Measurements from ENCODE around the gene RNF167. TPM values are rescaled to one million over a fixed set of nuclear protein-coding genes. Genes with fewer than 3 reads are reported as not detected.

The RNF167 gene
- total and polyA plus RNA-seq, 2 of the 4 experiments (the other 2 are of a cell fraction) = 13.1 to 79.5 TPM

DNA sequence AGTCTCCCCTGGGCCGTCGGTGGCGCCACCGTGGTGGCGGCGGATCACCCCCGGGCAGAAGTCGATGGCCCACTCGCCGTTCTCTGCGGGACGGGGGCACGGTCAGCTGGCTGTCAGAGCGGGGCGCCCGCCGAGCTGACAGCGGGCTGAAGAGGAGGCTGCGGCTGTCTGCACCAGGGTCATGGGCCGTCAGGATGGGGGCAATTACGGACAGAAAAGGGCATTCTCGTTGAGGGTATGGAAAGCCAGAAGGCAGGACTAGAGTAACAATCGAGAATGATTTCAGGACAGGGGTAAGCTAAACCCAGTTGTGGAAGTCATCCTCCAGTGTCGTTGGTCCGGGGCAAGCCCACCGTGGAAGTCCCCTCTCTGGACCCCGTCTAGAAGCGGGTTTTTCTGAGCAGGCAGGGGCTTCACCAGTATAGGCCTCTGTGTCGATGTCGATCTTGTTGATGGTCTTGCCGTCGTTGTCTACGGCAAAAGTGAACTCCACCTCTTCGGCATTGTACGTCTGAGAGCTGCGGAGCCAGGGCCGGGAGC lies 38.9 kb upstream of the RNF167 start (continued):
- TF ChIP-seq, protein P1, sequence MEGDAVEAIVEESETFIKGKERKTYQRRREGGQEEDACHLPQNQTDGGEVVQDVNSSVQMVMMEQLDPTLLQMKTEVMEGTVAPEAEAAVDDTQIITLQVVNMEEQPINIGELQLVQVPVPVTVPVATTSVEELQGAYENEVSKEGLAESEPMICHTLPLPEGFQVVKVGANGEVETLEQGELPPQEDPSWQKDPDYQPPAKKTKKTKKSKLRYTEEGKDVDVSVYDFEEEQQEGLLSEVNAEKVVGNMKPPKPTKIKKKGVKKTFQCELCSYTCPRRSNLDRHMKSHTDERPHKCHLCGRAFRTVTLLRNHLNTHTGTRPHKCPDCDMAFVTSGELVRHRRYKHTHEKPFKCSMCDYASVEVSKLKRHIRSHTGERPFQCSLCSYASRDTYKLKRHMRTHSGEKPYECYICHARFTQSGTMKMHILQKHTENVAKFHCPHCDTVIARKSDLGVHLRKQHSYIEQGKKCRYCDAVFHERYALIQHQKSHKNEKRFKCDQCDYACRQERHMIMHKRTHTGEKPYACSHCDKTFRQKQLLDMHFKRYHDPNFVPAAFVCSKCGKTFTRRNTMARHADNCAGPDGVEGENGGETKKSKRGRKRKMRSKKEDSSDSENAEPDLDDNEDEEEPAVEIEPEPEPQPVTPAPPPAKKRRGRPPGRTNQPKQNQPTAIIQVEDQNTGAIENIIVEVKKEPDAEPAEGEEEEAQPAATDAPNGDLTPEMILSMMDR (conservative IDR thresholded peaks at IDR 0.05; ENCODE audit: low read depth, low read length) = no peak
- no peak for TF ChIP-seq CHD1 (IDR thresholded peaks at IDR 0.05; ENCODE audit: low read depth, low read length)
- no peak for TF ChIP-seq MXI1 (IDR thresholded peaks at IDR 0.05; ENCODE audit: borderline replicate concordance, low read depth, low read length)
- TF ChIP-seq CEBPB (IDR thresholded peaks at IDR 0.05; ENCODE audit: low read depth, low read length) = no peak
- no peak for TF ChIP-seq BHLHE40 (IDR thresholded peaks at IDR 0.05; ENCODE audit: low read depth, low read length)
